ENCODE data around the gene IQCK.

The IQCK gene

GRCh38 chr16:19888834-19889233 lies 170.8 kb downstream of the IQCK start:
- no peak for TF ChIP-seq CTCF (IDR thresholded peaks at IDR 0.05; ENCODE audit: control insufficient read depth, extremely low read depth, insufficient read depth)
- H3K4me3 ChIP-seq (ENCODE audit: low read depth, low read length) = no peak overlapping the region
- no peak for DNase-seq (ENCODE audit: low read depth)

GRCh38 chr16:19890901-19891300 lies 172.8 kb downstream of the IQCK start:
- no peak for DNase-seq (ENCODE audit: low read depth)
- H3K4me3 ChIP-seq (ENCODE audit: low read depth, low read length) = no peak overlapping the region
- no peak for TF ChIP-seq CTCF (IDR thresholded peaks at IDR 0.05; ENCODE audit: control insufficient read depth, extremely low read depth, insufficient read depth)

- DNase-seq (ENCODE audit: low read depth) = no peak
These were observed 174.8 kb downstream of the IQCK start for GRCh38 chr16:19892902-19893301.

GRCh38 chr16:19894586-19894985 lies 176.5 kb downstream of the IQCK start:
- H3K4me3 ChIP-seq (ENCODE audit: low read depth, low read length) = no peak overlapping the region
- DNase-seq (ENCODE audit: low read depth) = no peak
- TF ChIP-seq CTCF (IDR thresholded peaks at IDR 0.05; ENCODE audit: control insufficient read depth, extremely low read depth, insufficient read depth) = no peak

More at GRCh38 chr16:19892902-19893301, 174.8 kb downstream of the IQCK start:
- TF ChIP-seq CTCF (IDR thresholded peaks at IDR 0.05; ENCODE audit: control insufficient read depth, extremely low read depth, insufficient read depth) = no peak
- no peak overlapping the region for H3K4me3 ChIP-seq (ENCODE audit: low read depth, low read length)

- TF ChIP-seq CTCF (IDR thresholded peaks at IDR 0.05; ENCODE audit: control insufficient read depth, extremely low read depth, insufficient read depth) = no peak
- H3K4me3 ChIP-seq (ENCODE audit: low read depth, low read length) = no peak overlapping the region
- DNase-seq (ENCODE audit: low read depth) = no peak
These were observed 178.9 kb downstream of the IQCK start for GRCh38 chr16:19896951-19897350.

GRCh38 chr16:19898166-19898565 lies 180.1 kb downstream of the IQCK start:
- TF ChIP-seq CTCF (IDR thresholded peaks at IDR 0.05; ENCODE audit: control insufficient read depth, extremely low read depth, insufficient read depth) = no peak
- H3K4me3 ChIP-seq (ENCODE audit: low read depth, low read length) = no peak overlapping the region
- DNase-seq (ENCODE audit: low read depth) = no peak

GRCh38 chr16:19898924-19899604 lies 181.0 kb downstream of the IQCK start:
- peak; percentile 89 for TF ChIP-seq CTCF (IDR thresholded peaks at IDR 0.05; ENCODE audit: control insufficient read depth, extremely low read depth, insufficient read depth)
- peak; percentile 18 for DNase-seq (ENCODE audit: low read depth)
- no peak overlapping the region for H3K4me3 ChIP-seq (ENCODE audit: low read depth, low read length)

All from LNCaP clone FGC (cell line).